GM19238 (cell line): ENCODE data around the gene IER5.
"Not testable (repeated sequence)": the region's sequence is repeated elsewhere in the genome, so short reads cannot be mapped to it uniquely, and the experiment has no call there.

Experiments
- DNase-seq: peaks from one replicate; pipeline ENCODE4 v3.0.0; 2011; ENCODE audit warnings: low spot score; ENCODE audit not compliant: insufficient read length

Gene IER5

GRCh38 chr1:181114574-181115367 is 26.3 kb downstream of the IER5 start:
- no peak for DNase-seq

DNA sequence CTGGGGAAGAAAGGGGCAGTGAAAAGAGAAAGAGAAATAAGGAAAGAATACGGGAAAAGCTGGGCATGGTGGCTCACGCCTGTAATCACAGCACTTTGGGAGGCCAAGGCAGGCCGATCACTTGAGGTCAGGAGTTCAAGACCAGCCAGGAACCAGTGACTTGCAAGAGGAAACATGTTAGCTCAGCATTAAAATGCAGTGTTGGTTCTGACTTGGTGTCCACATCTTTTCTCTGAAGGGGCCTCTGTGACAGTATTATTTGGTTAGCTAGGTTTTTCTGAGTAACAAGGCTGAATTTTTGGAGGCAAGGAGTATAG is 26.8 kb downstream of the IER5 start:
- no peak for DNase-seq

GRCh38 chr1:181115971-181116370 is 27.5 kb downstream of the IER5 start:
- DNase-seq, result not testable (repeated sequence)

DNA sequence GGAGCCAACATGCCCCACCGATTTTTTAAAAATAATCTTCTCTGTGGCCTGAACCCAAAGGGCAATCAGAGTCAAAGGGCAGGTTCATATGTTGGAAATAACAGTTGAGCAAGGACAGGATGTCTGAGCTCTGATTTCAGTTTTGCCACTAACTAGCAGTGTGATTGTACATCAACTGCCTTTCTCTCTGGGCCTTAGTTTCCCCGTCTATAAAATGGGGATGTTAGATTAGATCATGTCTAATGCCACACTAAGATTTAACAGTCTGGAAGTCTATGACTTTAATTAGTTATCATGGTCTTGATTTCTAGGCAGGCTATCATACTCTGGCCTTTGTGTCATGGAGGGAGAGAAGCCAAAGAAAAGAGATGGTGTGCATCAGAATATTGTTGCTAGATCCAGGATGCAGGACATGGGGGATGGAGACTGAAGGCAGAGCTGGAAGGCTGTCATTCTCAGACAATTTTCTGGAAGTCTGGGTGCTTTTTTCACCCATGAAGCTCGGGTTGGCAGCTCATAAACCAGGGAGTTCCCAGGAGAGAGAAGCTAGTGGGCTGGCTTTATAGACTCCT is 28.4 kb downstream of the IER5 start:
- no peak for DNase-seq

DNA sequence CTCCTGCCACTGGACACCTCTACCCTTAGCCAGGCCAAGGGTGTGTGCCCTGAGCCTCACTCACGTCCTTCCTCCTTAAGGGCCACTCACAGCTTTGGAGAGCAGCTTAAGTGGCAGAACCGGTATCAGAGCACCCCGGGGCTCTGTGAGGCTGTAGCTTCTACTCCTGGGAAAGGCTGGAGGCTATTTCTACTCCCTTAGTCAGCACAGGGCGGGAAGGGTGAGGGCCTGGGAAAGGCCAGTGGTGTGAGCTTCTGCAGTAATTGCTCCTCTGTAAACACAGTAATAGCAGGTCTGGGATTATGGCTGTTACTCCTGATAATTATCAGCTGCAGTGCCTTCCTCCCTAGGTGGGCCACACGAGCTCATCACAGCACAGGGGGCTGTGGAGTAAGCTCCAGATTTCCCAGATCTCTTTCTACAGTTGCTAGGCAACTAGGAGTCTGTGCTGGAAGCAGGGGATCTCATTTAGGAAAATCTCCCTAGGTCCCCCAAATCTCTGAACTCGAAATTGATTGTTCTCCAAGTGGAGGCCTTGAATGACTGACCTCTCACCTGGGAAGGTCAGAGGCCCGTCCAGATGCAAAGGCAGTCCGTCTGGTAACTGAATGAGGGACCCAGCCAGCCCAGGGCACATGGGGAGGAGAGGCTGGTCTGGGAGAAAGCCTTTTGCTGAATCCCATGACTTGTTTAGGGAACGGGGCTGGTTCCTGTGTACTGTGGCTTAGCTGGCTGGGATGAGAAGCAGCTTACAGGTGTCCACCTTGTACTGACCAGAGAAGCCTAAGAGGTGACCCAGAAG is 29.3 kb downstream of the IER5 start:
- no peak for DNase-seq

DNA sequence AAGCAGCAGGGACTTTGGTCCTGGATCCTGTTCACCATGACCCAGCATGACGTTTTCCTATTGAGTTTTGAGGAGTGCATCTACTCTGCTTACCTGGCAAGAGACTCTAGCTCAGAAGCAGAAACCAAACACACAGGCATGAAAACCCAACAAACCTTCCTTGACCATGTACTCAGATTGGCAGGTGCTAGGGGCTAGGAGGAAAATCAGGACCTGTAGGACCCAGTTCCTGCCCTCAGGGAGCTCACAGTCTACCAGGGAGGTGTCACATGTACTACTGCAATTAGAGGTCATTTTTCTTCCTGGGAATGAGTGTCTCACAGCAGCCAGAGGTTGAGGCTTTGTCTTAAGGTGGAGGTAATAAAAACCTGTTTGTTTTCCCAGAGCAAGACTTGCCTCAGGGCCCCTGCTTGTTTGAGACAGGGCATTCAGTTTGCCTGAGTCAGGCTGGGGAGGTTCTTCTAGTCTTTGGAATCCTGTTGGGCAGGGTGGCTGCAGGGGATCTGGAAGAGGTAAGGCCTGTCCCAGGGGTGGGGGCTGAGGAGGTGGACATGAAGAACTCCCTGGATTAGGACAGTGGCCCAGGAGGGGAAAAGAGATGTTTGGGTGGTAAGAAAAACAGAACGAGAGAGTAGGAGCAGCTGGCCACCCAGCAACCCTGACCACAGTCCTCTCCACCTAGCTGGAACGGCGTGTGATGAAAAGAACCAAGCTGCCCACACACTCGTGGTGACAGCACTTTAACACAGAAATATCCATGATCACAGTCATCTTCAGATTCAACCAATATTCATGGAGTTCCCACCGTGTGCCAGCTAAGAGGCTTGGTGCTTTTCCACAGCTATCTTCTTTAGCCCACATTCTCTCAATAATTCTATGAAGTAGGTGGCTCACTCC is 30.8 kb downstream of the IER5 start:
- no peak for DNase-seq

GRCh38 chr1:181120924-181121323 is 32.4 kb downstream of the IER5 start:
- DNase-seq, result no peak

GRCh38 chr1:181121498-181121897 is 33.0 kb downstream of the IER5 start:
- no peak for DNase-seq

GRCh38 chr1:181122222-181122621 is 33.7 kb downstream of the IER5 start:
- no peak for DNase-seq

DNA sequence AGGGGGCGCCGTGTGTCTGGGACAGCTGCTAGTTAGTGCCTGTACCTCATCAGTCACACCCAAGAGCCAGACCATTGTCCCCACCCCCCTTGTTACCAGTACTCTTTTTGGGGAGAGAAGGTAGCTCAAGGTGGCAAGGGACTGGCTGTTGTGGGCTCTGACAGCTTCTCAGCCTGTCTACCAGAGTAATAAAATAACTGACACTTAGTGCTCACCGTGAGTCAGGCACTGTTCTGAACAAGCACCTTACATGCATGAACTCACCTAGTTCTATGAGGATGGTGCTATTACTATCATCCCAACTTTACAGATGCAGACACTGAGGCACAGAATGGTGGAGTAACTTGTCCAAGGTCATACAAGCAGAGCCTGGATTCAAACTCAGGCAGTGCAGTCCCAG is 34.7 kb downstream of the IER5 start:
- no peak for DNase-seq

GRCh38 chr1:181124291-181124751 is 35.8 kb downstream of the IER5 start:
- DNase-seq, result no peak

DNA sequence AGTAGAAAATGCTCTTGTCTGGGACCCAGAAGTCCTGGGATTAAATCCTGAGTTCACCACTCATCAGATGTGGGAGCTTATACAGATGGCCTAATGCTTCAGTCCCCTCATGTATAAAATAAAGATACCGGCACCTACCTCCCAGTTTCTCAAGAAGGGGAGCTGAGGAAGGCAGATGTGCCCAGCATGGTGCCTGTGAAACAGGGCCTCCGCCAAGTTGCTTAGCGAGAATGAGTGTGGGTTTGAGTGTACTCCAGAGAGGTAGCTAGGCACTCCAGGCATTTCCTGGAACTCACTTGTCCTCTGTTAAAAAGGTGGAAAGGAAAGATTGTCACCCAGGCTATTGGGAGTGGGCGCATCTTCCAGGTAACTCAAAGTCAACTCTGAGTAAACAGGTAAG is 37.8 kb downstream of the IER5 start:
- DNase-seq, result no peak

DNA sequence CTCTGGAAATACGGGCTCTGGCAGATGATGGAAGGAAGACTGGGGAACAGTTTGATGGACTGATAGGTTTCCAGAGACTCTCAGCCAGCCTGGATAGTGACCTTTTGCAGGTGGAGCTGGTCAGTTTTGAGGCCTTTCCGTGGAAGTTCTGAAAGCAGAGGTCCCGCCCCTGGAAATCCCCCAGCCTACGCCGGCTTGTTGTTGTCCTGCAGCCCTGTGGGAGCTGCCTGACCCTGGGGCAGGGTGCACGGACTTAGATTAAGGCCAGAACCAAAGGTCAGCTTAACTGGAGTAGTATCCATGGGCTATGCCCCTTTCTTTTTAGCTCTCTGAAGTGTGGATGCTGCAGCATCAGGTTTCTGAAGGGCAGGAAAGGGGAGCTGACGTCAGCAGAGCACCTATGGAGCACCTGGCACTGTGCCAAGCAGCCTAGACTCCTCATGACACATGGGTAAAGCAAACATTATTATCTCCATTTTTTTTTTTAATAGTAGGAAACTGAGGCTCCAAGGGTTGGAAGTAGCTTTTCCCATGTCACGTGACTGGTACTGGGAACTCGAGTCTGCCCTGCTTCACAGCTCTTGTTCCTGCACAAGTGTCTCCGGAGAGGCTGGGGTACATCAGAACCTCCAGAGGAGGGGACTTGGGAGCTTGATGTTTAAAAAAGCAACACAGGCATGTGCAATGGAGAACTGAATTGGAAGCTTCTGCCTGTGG is 38.5 kb downstream of the IER5 start:
- no peak for DNase-seq

GRCh38 chr1:181127898-181128453 is 39.5 kb downstream of the IER5 start:
- DNase-seq, result no peak

DNA sequence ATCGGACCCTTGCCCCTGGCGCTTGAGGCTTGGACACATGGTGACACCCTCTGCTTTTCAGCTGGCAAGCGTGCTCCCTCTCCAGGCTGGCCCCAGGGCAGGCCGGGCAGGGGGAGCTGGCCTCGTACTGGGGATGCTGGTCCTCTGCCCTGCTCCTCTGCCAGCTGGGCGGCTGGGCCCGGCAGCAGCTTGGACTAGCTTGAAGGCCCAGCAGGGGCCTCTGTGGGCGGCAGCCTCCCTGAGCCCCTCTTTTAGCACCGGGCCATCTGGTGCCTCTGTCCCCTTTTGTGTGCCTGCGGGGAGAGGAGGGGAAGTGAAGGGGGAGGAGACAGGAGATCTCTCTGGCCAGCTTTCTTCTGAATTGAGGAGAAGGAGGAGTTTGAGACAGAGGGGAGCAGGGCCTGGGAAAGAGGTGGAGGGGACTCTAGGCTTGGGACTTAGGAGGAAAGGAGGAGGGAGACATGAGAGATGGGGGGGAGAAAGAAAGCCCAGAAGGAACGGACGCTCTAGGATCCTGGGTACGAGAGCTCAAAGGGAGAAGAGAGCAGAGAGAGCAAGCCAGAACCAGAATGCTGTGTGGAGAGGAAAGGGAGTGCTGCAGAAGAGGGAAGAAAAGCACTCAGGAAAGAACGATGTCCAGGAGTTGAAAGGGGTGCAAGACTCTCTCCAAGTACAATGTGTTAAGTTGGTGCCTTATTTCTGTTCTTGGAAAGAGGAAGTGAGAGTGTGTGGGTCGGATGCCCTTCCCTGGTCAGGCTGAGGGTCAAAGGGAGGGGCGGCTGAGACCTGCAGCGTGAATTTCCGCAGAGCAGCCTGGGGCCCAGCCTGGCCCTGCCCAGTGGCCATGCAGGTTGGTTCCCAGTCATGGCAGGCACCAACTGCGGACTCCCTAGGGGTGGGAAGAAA is 40.3 kb downstream of the IER5 start:
- peak; percentile 40 for DNase-seq

GRCh38 chr1:181129771-181130606 is 41.5 kb downstream of the IER5 start:
- no peak for DNase-seq

DNA sequence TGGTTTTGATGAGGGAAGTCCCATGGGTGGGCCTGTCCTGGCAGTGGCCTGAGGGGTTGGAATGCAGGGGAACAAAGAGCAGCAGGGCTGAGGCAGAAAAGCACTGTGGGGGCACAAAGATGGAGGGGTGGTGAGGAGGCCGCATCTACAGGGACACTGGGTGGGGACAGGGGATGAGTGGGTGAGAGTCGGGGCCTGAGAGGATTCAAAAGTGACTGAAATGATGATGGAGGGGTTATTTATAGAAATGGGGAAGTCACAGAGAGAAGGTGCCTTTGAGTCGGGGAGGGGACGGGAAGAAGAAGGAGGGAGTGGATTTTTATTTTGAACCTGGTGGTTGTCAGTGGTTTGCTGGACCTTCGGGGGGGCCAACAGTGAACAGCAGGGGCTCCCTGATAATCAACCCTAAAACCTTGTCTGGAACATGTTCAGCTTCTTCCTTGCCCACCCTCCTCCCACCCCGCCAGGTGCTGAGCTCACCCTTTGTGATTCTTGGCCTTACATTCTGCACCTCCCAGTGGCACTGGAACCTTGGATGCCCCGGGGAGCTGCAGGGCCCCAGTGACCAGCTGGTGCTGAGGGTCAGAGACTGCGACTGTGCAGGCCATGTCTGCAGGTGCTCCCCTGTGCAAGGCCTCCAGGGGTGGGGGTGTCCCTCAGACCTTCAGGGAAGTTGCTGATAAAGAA is 42.9 kb downstream of the IER5 start:
- DNase-seq, result peak; percentile 40

DNA sequence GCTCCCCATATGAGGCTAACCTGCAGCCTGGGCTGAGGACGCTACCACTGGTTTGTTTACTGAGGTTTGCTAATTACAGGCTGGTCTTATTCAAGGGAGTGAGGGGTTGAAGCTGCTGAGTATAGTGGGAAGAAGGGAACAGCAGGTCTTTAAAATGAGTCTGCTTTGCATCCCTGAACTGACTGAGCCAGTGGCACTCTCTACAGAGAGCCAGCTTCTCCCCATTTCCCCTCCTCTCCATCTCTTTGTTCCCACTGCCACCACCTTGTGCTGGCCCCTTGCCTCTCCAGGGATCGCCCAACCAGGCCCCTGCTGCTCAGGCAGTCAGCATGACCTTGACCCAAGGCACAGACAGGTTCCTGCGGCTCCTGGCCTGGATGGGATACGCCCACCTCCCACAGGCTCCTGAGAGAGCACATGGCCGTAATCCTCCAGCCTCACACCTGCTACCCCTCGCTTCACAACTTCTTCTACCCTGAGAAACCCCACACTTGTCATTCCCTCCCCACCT is 45.0 kb downstream of the IER5 start:
- DNase-seq, result no peak
